ENCODE measurements around the gene MLYCD.

Gene MLYCD

DNA sequence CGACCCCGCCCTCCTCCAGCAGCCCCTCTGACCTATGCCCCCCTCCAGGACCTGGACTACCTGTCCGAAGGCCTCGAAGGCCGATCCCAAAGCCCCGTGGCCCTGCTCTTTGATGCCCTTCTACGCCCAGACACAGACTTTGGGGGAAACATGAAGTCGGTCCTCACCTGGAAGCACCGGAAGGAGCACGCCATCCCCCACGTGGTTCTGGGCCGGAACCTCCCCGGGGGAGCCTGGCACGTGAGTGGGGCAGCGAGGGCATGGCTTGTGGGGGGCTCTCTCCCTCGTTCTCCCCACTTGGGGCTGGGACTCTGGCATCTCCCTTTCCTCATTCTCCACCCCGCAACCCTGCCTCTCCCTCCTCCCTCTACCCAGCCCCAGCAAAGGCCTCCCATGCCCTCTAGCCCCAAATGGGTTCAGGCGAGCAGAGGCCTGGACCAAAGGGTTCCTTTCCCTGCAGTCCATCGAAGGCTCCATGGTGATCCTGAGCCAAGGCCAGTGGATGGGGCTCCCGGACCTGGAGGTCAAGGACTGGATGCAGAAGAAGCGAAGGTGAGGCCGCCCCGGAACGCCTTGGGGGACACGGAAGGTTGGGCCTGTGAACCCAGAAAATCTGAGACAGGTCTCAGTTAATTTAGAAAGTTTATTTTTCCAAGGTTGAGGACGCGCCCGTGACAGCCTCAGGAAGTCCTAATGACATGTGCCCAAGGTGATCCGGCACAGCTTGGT is 61.8 kb downstream of the MLYCD start:
- no peak for DNase-seq (ENCODE audit: low read depth)
- no peak overlapping the region for H3K4me3 ChIP-seq (ENCODE audit: low read depth, low read length)
- TF ChIP-seq, protein P1, sequence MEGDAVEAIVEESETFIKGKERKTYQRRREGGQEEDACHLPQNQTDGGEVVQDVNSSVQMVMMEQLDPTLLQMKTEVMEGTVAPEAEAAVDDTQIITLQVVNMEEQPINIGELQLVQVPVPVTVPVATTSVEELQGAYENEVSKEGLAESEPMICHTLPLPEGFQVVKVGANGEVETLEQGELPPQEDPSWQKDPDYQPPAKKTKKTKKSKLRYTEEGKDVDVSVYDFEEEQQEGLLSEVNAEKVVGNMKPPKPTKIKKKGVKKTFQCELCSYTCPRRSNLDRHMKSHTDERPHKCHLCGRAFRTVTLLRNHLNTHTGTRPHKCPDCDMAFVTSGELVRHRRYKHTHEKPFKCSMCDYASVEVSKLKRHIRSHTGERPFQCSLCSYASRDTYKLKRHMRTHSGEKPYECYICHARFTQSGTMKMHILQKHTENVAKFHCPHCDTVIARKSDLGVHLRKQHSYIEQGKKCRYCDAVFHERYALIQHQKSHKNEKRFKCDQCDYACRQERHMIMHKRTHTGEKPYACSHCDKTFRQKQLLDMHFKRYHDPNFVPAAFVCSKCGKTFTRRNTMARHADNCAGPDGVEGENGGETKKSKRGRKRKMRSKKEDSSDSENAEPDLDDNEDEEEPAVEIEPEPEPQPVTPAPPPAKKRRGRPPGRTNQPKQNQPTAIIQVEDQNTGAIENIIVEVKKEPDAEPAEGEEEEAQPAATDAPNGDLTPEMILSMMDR (IDR thresholded peaks at IDR 0.05; ENCODE audit: insufficient read depth, low read depth, low read length, missing control alignments) = no peak

DNA sequence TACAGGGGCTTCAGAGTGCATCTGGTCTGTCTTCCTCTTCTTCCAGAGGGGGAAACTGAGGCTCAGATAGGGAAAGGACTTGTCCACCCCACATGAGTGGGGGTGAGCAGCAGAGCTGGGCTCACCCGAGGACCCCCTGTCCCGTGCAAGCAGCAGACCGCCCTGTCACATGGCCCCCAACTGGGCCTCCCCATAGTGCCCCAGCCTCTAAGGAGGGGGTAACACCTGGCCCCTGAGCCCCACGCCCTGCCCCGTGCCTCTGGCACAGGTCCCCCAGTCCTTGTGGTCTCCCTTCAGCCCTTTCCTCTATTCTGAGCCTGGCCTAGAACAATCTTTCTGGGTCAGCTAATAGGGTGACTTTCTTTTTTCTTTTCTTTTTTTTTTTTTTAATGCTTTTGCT is 62.7 kb downstream of the MLYCD start:
- no peak overlapping the region for H3K4me3 ChIP-seq (ENCODE audit: low read depth, low read length)
- TF ChIP-seq, protein P1 (IDR thresholded peaks at IDR 0.05; ENCODE audit: insufficient read depth, low read depth, low read length, missing control alignments) = no peak
- DNase-seq (ENCODE audit: low read depth) = no peak

DNA sequence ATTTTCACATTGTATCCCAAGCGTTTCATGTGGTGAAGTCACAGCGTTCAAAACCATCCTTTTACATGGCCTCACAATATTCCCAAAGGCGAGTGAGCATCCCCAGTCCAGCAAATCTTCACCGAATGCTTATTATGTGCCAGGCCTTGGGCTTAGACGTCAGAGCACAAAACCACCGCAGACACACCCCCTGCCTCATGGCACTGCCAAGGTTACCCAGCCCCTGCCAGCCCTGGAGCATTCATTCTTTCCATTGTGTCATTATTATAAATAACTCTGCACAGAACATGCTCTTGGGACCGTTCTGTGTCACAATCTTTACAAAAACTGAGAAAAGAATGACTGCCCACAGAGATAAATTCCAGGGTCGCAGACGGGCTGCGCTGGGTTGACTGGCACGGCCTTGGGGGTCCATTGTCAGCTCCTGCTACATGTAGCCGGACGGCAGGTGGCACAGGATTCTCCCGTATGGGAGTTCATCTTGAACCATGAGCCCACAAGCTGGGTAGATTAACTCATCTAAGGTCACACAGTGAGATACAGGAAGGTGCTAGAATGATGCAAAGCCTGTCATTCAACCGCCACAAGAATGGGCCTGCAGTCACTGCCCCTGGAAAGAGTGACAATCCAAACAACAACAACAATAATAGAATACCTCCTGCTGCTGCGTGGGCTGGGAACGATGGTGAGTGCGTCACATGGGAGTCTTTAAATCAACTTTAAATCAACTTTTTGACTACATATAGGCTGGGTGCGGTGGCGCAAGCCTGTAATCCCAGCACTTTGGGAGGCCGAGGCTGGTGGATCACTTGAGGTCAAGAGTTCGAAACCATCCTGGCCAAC is 64.6 kb downstream of the MLYCD start:
- TF ChIP-seq, protein P1 (IDR thresholded peaks at IDR 0.05; ENCODE audit: insufficient read depth, low read depth, low read length, missing control alignments) = no peak
- no peak for DNase-seq (ENCODE audit: low read depth)
- H3K4me3 ChIP-seq (ENCODE audit: low read depth, low read length) = no peak overlapping the region

DNA sequence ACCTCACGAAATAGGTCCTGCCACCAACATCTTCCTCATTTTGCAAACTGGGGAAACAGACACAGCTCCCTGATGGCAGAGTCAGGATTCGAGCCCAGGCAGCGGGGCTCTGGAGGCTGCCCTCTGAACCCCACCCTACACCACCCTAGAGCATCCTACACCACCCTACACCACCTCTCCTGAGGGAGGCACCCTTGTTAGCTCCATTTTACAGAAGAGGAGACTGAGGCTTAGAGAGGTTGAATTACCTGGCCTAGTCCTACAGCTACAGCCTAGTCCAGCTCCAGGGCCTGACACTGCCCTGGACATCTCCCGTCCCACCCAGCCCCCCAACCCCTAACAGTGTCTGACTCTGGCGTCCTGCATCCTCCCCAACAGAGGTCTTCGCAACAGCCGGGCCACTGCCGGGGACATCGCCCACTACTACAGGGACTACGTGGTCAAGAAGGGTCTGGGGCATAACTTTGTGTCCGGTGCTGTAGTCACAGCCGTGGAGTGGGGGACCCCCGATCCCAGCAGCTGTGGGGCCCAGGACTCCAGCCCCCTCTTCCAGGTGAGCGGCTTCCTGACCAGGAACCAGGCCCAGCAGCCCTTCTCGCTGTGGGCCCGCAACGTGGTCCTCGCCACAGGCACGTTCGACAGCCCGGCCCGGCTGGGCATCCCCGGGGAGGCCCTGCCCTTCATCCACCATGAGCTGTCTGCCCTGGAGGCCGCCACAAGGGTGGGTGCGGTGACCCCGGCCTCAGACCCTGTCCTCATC is 65.9 kb downstream of the MLYCD start:
- DNase-seq (ENCODE audit: low read depth) = no peak
- H3K4me3 ChIP-seq (ENCODE audit: low read depth, low read length) = no peak overlapping the region
- TF ChIP-seq, protein P1 (IDR thresholded peaks at IDR 0.05; ENCODE audit: insufficient read depth, low read depth, low read length, missing control alignments) = no peak

DNA sequence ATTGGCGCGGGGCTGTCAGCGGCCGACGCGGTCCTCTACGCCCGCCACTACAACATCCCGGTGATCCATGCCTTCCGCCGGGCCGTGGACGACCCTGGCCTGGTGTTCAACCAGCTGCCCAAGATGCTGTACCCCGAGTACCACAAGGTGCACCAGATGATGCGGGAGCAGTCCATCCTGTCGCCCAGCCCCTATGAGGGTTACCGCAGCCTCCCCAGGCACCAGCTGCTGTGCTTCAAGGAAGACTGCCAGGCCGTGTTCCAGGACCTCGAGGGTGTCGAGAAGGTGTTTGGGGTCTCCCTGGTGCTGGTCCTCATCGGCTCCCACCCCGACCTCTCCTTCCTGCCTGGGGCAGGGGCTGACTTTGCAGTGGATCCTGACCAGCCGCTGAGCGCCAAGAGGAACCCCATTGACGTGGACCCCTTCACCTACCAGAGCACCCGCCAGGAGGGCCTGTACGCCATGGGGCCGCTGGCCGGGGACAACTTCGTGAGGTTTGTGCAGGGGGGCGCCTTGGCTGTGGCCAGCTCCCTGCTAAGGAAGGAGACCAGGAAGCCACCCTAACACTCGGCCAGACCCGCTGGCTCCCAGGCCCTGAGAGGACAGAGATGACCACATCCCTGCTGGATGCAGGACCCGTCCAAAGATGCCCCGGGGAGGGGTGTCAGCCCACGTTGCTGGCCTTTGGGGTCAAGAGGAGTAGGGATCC is 66.7 kb downstream of the MLYCD start:
- no peak for DNase-seq (ENCODE audit: low read depth)
- H3K4me3 ChIP-seq (ENCODE audit: low read depth, low read length) = no peak overlapping the region
- TF ChIP-seq, protein P1 (IDR thresholded peaks at IDR 0.05; ENCODE audit: insufficient read depth, low read depth, low read length, missing control alignments) = no peak

DNA sequence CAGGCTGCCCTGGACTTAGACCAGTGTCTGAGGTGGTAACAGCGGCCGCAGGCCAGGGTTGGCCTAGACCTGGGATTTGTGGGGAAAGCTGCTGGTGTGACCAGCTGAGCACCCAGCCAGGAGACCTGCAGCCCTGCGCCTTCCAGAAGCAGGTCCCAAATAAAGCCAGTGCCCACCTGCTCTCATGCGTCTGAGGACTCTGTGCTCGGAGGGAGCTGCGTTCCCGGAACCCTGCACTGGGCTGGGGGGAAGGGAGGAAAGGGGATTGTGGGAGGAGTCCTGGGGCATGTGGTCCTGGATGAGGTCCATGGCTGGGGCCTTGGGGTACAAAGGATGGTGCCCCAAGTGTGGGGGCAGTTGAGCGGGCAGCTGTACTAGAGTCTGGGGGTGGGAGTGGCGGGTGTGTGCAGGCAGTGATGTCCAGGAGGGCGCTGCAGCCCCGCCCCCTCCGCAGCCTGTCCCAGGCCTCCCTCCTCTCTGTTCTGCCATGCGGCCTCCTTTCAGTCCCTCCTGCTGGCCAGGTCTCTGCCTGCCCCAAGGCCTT is 67.3 kb downstream of the MLYCD start:
- TF ChIP-seq, protein P1 (IDR thresholded peaks at IDR 0.05; ENCODE audit: insufficient read depth, low read depth, low read length, missing control alignments) = no peak
- DNase-seq (ENCODE audit: low read depth) = no peak
- H3K4me3 ChIP-seq (ENCODE audit: low read depth, low read length) = no peak overlapping the region

Measured in GM12865 (cell line).